Spleen (tissue), 13 donors: ENCODE measurements around the gene OR8K3. TPM values are rescaled to one million over a fixed set of nuclear protein-coding genes. Genes with fewer than 3 reads are reported as not detected.

Experiments
- DNase-seq: peaks from one replicate; pipeline ENCODE4 v3.0.0-alpha.2; 2020
- H3K27ac ChIP-seq, 8 donors: fragments of 200-600 bp; sonication (generic) in 7 of 8; 1 replicate in 4 of 8; 2 replicates in 4 of 8; pipeline versions ENCODE4 v1.5.0 to v1.8.0; 2016 to 2021; ENCODE audit warnings: inconsistent platforms in 4 of 8, mild to moderate bottlenecking in 4 of 8, moderate library complexity in 1 of 8
- H3K27me3 ChIP-seq, 7 donors: fragments of 200-600 bp; sonication (generic) in 6 of 7; replicated peaks in 1 of 7; 1 replicate in 4 of 7; 2 replicates in 3 of 7; pipeline versions ENCODE4 v1.5.0 to v1.8.0; 2016 to 2021; ENCODE audit warnings: inconsistent platforms in 3 of 7, mild to moderate bottlenecking in 1 of 7
- H3K36me3 ChIP-seq, 6 donors: fragments of 200-600 bp; sonication (generic) in 5 of 6; 1 replicate in 4 of 6; 2 replicates in 2 of 6; pipeline versions ENCODE4 v1.5.0 to v1.8.0; 2016 to 2021; ENCODE audit warnings: inconsistent platforms in 2 of 6
- H3K4me1 ChIP-seq, 6 donors: fragments of 200-600 bp; sonication (generic) in 5 of 6; 1 replicate in 3 of 6; 2 replicates in 3 of 6; pipeline versions ENCODE4 v1.5.0 to v1.8.0; 2016 to 2021; ENCODE audit warnings: inconsistent platforms in 3 of 6
- H3K4me3 ChIP-seq, 8 donors: fragments of 200-600 bp; sonication (generic) in 7 of 8; 1 replicate in 4 of 8; 2 replicates in 4 of 8; pipeline versions ENCODE4 v1.5.0 to v1.8.0; 2016 to 2021; ENCODE audit warnings: inconsistent platforms in 4 of 8, mild to moderate bottlenecking in 4 of 8, moderate library complexity in 2 of 8
- H3K9me3 ChIP-seq, 8 donors: fragments of 200-600 bp; sonication (generic) in 7 of 8; 1 replicate in 4 of 8; 2 replicates in 4 of 8; pipeline versions ENCODE4 v1.5.0 to v1.8.0; 2016 to 2021; ENCODE audit warnings: inconsistent platforms in 4 of 8
- CTCF ChIP-seq, 11 experiments: fragments of 200-600 bp in 7 of 11; fragments of 450-650 bp in 4 of 11; sonication (generic) in 4 of 11; IDR thresholded peaks in 8 of 11; conservative IDR thresholded peaks in 3 of 11; 1 replicate in 7 of 11; 2 replicates in 4 of 11; pipeline versions ENCODE4 v1.4.0 to v1.8.0; 2016 to 2021; ENCODE audit warnings: antibody characterized with exemption in 11 of 11, inconsistent platforms in 4 of 11, mild to moderate bottlenecking in 1 of 11
- POLR2A ChIP-seq, 3 donors: fragments of 450-650 bp; IDR thresholded peaks; one replicate each; pipeline ENCODE4 v1.5.1; 2017; ENCODE audit warnings: antibody characterized with exemption in 3 of 3, mild to moderate bottlenecking in 1 of 3
- POLR2AphosphoS5 ChIP-seq, 3 donors: sonication (generic); formaldehyde crosslinking; IDR thresholded peaks; one replicate each; pipeline ENCODE4 v1.5.1; 2017; ENCODE audit warnings: antibody characterized with exemption in 3 of 3
- WGBS, 5 donors: extraction: QIAGEN DNeasy Blood & Tissue Kit in 3 of 5; methylation state at CpG; one replicate each; pipeline versions ENCODE4 v1.1.5 to v1.1.7; 2013 to 2018; 5-methylcytosine and 5-hydroxymethylcytosine counted together
- intact Hi-C: fragments of 100-400 bp; cut with DNase I; formaldehyde crosslinking; loops from one replicate; pipeline ENCODE4 v1.15.0; 2023; ENCODE audit warnings: low total_unique reads
- long read RNA-seq, 2 donors: transcript quantifications; one replicate each; lab custom pipeline, GENCODE V29; 2026
- polyA plus RNA-seq, 3 donors: library from polyadenylated mRNA; stranded (reverse); fragments of 200-250 nt; gene quantifications; one replicate each; pipeline ENCODE4 v1.2.1, GENCODE V29; 2013
- total RNA-seq, 7 donors: library from RNA; depleted of rRNA in 3 of 7; stranded (reverse); fragments of >200 nt in 3 of 7; fragmentation: NEBNext Ultra II Directional in 4 of 7; extraction: Animal tissue kit (Norgen Biotek cat#: 25700) in 4 of 7; gene quantifications; one replicate each; pipeline versions ENCODE4 v1.1.0 to v1.2.1, GENCODE V29; 2016 to 2021
- donor health status: healthy with polysubstance abuse.
- donor health status: DM: no; HTN: no; CAD: no; lungs with moderate emphysema.
- donor health status: DM: no; HTN: no; CAD: no.
- donor health status: Bipolar disorder and iron deficiency.
- donor health status: healthy.
- donor health status: DM: no; HTN: no; CAD: no.
- donor health status: DM: yes; HTN: yes; CAD: no.

OR8K3 gene
- total RNA-seq (not detected), polyA plus RNA-seq (not detected)
- long read RNA-seq, donor 1: 0 reads
- long read RNA-seq, donor 2: 0 reads

DNA sequence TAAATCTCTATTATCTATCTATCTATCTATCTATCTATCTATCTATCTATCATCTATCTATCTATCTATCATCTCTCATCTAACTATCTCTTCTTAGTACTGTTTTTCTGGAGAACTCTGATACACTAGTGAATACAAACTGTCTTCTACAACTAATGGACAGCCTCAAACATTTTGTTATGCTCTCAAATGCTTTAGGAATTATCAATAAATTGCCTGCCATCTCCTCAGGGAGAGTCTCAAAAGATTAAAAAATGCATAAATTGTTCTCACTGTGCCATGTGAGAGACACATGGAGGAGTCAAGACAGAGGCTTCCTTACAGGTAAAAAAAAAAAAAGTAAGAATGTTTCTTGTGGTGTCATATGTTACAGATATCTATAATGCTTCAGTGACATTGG, at the start of gene OR8K3:
OR8K3 (plus strand) TSS at position 301 of the 400 bp plus-strand sequence. CDS start 3,163 bp downstream, outside the sequence.
- no peak for TF ChIP-seq CTCF (IDR thresholded peaks at IDR 0.05 in 8 of 11, conservative IDR thresholded peaks at IDR 0.05 in 3 of 11)
- TF ChIP-seq POLR2A (IDR thresholded peaks at IDR 0.05): no peak
- TF ChIP-seq POLR2AphosphoS5 (IDR thresholded peaks at IDR 0.05): no peak
- intact Hi-C loops: no loop called here
- DNase-seq: no peak
- peaks cover 0 to 23% (median 0%) of the 10 kb centered on the region in 8 donors for H3K9me3 ChIP-seq
- H3K4me1 ChIP-seq: no peaks in the 10 kb centered on the region
- H3K27me3 ChIP-seq: no peaks in the 10 kb centered on the region
- no peaks in the 10 kb centered on the region for H3K36me3 ChIP-seq
- no peak within 1 kb of the TSS for H3K4me3 ChIP-seq
- no peak within 1 kb of the TSS for H3K27ac ChIP-seq

DNA sequence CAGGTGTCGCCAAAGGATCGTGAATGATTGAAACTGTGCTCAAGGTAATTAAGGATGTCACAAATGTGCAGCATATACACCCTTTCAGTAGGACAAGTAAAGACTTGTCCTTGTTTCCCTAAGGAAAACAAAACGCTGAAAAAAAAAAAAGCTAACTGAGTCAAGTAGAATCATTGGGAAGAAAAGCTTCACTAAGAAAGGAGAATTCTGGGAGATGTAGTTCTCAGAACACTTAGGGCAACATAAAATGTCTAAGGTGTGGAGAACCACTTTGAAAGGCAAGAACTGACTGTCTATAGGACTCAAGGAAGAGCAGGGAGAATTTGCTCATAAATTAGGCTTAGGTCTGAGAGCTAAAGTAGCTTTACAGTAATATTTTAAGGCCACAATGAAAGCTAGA, 43.9 kb upstream of the OR8K3 start:
- no peaks in the 10 kb centered on the region for H3K27me3 ChIP-seq
- peaks cover 2 to 46% (median 33%) of the 10 kb centered on the region in 8 donors for H3K9me3 ChIP-seq
- intact Hi-C loops: no loop called here
- TF ChIP-seq POLR2AphosphoS5 (IDR thresholded peaks at IDR 0.05): no peak
- no peak for TF ChIP-seq CTCF (IDR thresholded peaks at IDR 0.05 in 8 of 11, conservative IDR thresholded peaks at IDR 0.05 in 3 of 11)
- TF ChIP-seq POLR2A (IDR thresholded peaks at IDR 0.05): no peak
- 61 to 72% (median 67%) methylated on average over 3 of the region's 3 CpGs for WGBS, 5 donors
- no peak overlapping the region for H3K4me3 ChIP-seq
- H3K4me1 ChIP-seq: no peaks in the 10 kb centered on the region
- DNase-seq: no peak
- no peaks in the 10 kb centered on the region for H3K36me3 ChIP-seq
- H3K27ac ChIP-seq: no peak overlapping the region

GRCh38 chr11:56273854-56274253, 41.1 kb upstream of the OR8K3 start, which contains the start of gene OR5T1:
TSS of gene OR5T1 (plus strand) at chr11:56274154. CDS start at chr11:56275639, 1,485 bp downstream.
- no peak for TF ChIP-seq POLR2AphosphoS5 (IDR thresholded peaks at IDR 0.05)
- TF ChIP-seq POLR2A (IDR thresholded peaks at IDR 0.05): no peak
- TF ChIP-seq CTCF (IDR thresholded peaks at IDR 0.05 in 8 of 11, conservative IDR thresholded peaks at IDR 0.05 in 3 of 11): no peak
- Histone ChIP-seq H3K9me3 (peaks cover 2 to 44% (median 19%) of the 10 kb centered on the region in 8 donors), H3K27ac (no peak within 1 kb of the TSS), H3K4me3 (no peak within 1 kb of the TSS), H3K27me3 (no peaks in the 10 kb centered on the region), H3K4me1 (no peaks in the 10 kb centered on the region), H3K36me3 (no peaks in the 10 kb centered on the region)
- intact Hi-C loops: no loop called here
- no peak for DNase-seq

DNA sequence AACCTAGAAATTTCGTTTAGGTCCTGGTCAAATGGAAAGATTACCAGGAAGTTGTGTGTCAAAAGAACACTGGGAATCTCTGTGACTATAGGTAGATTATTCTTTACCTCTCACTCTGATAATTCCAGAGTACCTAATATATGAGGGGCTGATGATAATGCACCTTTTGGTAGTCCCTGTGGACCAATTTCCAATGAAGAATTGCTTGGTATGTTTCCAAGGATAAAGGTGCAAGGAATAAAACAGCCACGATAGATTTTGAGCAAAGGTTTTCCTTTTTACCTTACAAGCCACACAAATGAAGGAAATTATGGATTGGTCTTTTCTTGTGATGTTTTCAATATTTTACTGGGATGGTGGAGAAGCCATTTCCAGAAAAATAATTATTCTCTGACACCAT, 22.8 kb upstream of the OR8K3 start, which contains the start of gene OR8H1:
OR8H1 (minus strand) TSS at position 101 of the 400 bp plus-strand sequence. CDS start 1,192 bp downstream, outside the sequence.
- no peak for DNase-seq
- Histone ChIP-seq H3K27me3 (no peaks in the 10 kb centered on the region), H3K9me3 (peaks cover 0 to 19% (median 5%) of the 10 kb centered on the region in 8 donors), H3K27ac (no peak within 1 kb of the TSS), H3K36me3 (no peaks in the 10 kb centered on the region), H3K4me1 (no peaks in the 10 kb centered on the region), H3K4me3 (no peak within 1 kb of the TSS)
- intact Hi-C loops: no loop called here
- 50 to 75% (median 68%) methylated on average over 2 of the region's 2 CpGs for WGBS, 5 donors
- no peak for TF ChIP-seq POLR2AphosphoS5 (IDR thresholded peaks at IDR 0.05)
- no peak for TF ChIP-seq POLR2A (IDR thresholded peaks at IDR 0.05)
- TF ChIP-seq CTCF (IDR thresholded peaks at IDR 0.05 in 8 of 11, conservative IDR thresholded peaks at IDR 0.05 in 3 of 11): no peak
